ENCODE results near the gene TMF1.

TMF1 gene

GRCh38 chr3:69082361-69082760 is 30.2 kb upstream of the TMF1 start:
- no peak for DNase-seq

GRCh38 chr3:69081583-69082262 is 29.6 kb upstream of the TMF1 start:
- DNase-seq: no peak

DNA sequence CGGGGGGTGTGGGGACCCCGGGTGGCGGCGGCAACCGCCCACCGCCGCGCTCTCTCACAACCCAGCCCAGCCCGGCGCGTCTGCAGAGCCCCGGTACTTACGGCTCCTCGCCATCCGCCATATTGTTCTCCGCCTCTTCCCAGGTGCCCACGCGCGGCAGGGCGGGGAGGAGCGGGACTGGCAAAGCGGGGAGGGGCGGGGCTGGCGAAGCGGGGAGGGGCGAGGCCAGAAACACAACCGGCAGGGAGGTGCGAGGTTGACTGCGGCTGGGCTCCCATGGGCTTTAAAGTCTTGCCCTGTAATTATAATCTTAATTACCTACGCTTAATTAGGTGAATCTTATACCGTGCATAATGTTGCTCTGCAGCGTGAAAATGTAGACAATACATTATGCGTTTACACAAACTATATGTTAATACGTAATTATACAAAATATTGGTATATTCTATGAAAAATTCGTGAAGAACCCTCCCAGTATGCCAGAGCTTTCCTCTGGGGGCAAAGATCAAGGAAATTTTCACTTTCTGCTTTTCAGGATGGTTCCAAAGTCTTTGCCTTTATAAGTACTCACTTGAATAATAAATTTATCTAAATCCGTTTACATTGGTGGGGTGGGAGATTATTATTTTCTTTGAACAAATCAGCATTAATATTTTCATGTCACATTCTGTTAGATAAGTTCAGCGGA is 28.2 kb upstream of the TMF1 start, which contains the start of gene UBA3:
Gene UBA3, minus strand, starts transcription at position 133 of the 688 bp plus-strand sequence. Its CDS starts 12 bp downstream, at position 121.
- DNase-seq: peak; percentile 37

GRCh38 chr3:69079269-69080159 is 27.4 kb upstream of the TMF1 start:
- DNase-seq: peak; percentile 67

- DNase-seq: no peak
Measured at GRCh38 chr3:69072928-69073327, 20.8 kb upstream of the TMF1 start.

- DNase-seq: no peak
Measured at GRCh38 chr3:69066121-69066520, 14.0 kb upstream of the TMF1 start.

- no peak for DNase-seq
Measured at GRCh38 chr3:69065318-69065964, 13.3 kb upstream of the TMF1 start.

GRCh38 chr3:69063636-69064035 is 11.5 kb upstream of the TMF1 start:
- DNase-seq: no peak

DNA sequence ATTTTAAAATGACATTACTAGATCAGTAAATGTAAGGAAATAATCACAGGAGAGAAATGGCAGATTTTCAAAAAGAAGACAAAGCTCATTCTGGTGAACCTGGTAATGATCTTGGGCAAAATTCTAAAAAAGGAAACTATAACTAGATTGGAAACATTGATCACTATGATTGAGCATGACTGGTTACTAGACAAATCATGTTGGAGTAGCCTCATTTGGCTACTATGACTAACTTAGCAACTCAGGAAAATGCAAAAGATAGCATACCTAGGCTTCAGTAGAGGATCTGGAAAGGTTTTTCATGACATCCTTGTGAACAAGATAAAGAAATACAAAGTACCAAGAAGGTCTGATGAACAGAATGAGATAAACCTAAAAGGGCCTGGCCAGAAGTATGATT is 7.6 kb upstream of the TMF1 start:
- no peak for DNase-seq

- no peak for DNase-seq
Measured at GRCh38 chr3:69058947-69059224, 6.8 kb upstream of the TMF1 start.

- DNase-seq: no peak
Measured at GRCh38 chr3:69058180-69058946, 6.2 kb upstream of the TMF1 start.

GRCh38 chr3:69052472-69052898 is 352 bp upstream of the TMF1 start:
- no peak for DNase-seq

GRCh38 chr3:69048990-69049389 is 3.1 kb downstream of the TMF1 start:
- DNase-seq: no peak

- no peak for DNase-seq
Measured at GRCh38 chr3:69044608-69045007, 7.5 kb downstream of the TMF1 start.

GRCh38 chr3:69033470-69033869 is 18.7 kb downstream of the TMF1 start:
- DNase-seq: no peak

- no peak for DNase-seq
Measured at GRCh38 chr3:69032737-69033136, 19.4 kb downstream of the TMF1 start.

DNA sequence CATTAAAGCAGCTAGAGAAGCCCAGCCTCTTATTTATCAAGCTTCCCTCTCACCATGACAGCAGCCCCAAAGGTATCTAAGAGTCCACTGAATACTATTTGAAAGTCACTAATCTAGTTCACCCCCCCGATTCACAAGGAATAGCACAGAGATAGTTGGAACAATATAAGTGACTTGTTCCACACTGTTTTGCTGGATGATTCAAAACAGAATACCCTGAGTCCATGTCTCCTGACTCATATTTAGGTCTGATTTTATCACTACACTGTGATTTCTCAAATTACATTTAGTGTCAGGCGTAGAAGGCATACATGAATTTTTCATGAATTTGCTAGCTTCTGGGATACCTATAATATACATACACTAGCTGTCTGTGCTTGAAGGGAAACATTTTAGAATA is 20.0 kb downstream of the TMF1 start:
- DNase-seq: no peak

DNA sequence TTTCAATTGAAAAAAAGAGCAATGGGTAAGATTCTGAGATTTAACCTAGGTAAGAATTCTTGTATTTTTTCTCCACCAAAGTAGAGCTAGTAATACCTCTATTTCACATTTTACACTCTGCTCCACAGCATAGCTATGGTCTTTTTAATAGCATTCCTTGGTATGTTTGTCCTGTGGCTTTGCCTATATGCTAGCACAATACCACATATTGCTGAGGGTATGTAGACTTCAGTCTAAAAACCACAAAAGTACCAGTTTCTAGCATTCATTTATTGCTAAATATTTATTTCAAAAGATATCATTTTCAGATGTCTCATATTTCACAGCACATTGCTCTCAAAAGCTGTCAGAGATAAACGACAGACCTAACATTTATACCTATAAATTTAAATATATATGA is 20.5 kb downstream of the TMF1 start:
- no peak for DNase-seq

- DNase-seq: no peak
Measured at GRCh38 chr3:69020857-69021256, 31.3 kb downstream of the TMF1 start.

GRCh38 chr3:69020424-69020823 is 31.7 kb downstream of the TMF1 start:
- no peak for DNase-seq

- DNase-seq: no peak
Measured at GRCh38 chr3:69016901-69017300, 35.2 kb downstream of the TMF1 start.

- DNase-seq: no peak
Measured at GRCh38 chr3:69016102-69016501, 36.0 kb downstream of the TMF1 start.
